ENCODE results near the gene ZNF212.
"Not testable (repeated sequence)": the region's sequence is repeated elsewhere in the genome, so short reads cannot be mapped to it uniquely, and the experiment has no call there.

ZNF212 gene

DNA sequence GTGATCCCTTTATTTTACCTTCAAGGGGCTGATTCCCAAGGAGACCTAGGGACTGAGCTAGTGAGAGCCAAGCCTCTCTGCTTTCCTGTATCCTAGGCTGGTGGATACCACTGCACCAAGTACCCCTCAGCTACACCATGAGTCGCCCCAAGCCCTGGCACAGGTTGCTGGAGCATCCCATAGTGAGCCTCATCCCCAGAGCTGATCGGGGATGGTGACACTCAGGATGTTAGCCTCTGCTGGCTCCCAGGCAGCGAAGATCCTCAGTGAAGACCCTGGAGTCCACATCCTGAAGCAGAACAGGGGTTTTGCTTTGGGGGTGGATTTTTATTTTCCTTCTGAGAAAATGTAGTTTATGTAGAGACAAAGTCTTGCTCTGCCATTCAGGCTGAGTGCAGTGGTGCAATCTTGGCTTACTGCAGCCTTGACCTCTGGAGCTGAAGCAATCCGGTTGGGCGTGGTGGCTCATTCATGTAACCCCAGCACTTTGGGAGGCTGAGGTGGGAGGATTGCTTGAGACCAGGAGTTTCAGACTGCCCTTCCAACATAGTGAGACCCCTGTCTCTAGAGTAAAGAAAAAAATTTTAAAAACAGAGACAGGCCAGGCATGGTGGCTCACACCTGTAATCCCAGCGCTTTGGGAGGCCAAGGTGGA is 12.5 kb upstream of the ZNF212 start:
- TF ChIP-seq CTCF (IDR thresholded peaks at IDR 0.05; ENCODE audit: insufficient read depth, low read depth, low read length, missing control alignments) = no peak

DNA sequence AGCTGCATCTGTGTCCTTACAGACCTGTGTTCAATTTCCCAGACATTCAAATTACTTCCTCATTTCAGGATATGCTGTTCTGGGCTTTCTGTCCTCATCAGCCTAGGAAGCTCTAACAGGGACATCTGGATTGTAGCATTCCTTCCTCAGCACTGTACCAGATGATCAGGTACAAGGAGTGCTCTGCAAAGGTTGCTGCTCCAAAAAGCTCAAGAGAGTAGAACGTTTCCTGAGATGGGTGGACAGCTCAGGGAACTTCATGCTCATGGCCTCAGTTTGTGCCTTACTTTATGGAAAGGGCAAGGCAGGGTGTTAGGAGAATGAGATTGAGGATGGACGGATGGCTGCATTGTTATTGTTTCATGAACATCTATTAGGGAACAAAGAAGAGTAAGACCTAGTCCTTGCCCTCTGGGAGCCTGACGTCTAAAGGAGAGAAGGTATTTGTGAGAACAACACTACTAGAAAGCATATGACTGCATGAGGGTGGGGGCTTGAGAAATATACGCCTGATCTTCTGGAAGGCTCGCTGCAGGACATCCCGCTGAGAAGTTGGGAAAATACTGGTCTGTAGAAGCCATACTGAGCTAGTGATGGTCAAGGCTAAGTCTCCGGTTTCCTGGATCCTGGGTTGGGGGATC is 10.5 kb upstream of the ZNF212 start:
- DNase-seq (ENCODE audit: low read depth) = no peak
- no peak overlapping the region for H3K4me3 ChIP-seq (ENCODE audit: low read length)
- TF ChIP-seq CTCF (IDR thresholded peaks at IDR 0.05; ENCODE audit: insufficient read depth, low read depth, low read length, missing control alignments) = no peak

More for the DNA sequence above, 12.5 kb upstream of the ZNF212 start:
- no peak for DNase-seq (ENCODE audit: low read depth)
- H3K4me3 ChIP-seq (ENCODE audit: low read length) = no peak overlapping the region

DNA sequence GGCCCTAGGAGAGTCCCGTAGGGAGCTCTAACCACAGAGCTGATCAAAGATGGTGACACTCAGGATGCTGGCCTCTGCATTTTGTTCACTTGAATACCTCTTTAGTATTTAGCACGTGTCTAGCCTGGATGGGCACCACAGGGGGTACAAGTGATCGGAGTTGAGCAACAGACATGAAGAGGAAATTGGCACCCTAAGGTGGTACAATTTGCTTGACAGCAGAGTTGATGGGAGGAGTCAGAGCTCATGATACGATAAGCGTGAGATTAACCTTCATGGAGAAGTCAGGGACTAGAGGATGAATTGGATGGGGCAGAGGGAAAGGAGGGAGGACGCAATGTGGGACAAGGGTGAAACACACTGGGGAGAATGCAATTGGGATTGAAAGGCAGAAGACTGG is 9.9 kb upstream of the ZNF212 start:
- no peak for DNase-seq (ENCODE audit: low read depth)
- TF ChIP-seq CTCF (IDR thresholded peaks at IDR 0.05; ENCODE audit: insufficient read depth, low read depth, low read length, missing control alignments) = no peak

GRCh38 chr7:149232362-149232761 is 7.1 kb upstream of the ZNF212 start:
- no peak for TF ChIP-seq CTCF (IDR thresholded peaks at IDR 0.05; ENCODE audit: insufficient read depth, low read depth, low read length, missing control alignments)
- no peak overlapping the region for H3K4me3 ChIP-seq (ENCODE audit: low read length)
- no peak for DNase-seq (ENCODE audit: low read depth)

More for the DNA sequence above, 9.9 kb upstream of the ZNF212 start:
- no peak overlapping the region for H3K4me3 ChIP-seq (ENCODE audit: low read length)

- not testable (repeated sequence) for H3K4me3 ChIP-seq (ENCODE audit: low read length)
Observed at GRCh38 chr7:149233655-149234204, 5.7 kb upstream of the ZNF212 start.

GRCh38 chr7:149237502-149237901 is 1.9 kb upstream of the ZNF212 start:
- no peak for TF ChIP-seq CTCF (IDR thresholded peaks at IDR 0.05; ENCODE audit: insufficient read depth, low read depth, low read length, missing control alignments)
- no peak overlapping the region for H3K4me3 ChIP-seq (ENCODE audit: low read length)
- DNase-seq (ENCODE audit: low read depth) = no peak

More at GRCh38 chr7:149233655-149234204, 5.7 kb upstream of the ZNF212 start:
- DNase-seq (ENCODE audit: low read depth) = peak; percentile 94

- no peak for TF ChIP-seq CTCF (IDR thresholded peaks at IDR 0.05; ENCODE audit: insufficient read depth, low read depth, low read length, missing control alignments)
- peak; percentile 84 for DNase-seq (ENCODE audit: low read depth)
- no peak overlapping the region for H3K4me3 ChIP-seq (ENCODE audit: low read length)
Observed at GRCh38 chr7:149238051-149238450, 1.4 kb upstream of the ZNF212 start.
